PC-3 (cell line): ENCODE measurements around the gene SH3PXD2A. TPM values are rescaled to one million over a fixed set of nuclear protein-coding genes. Genes with fewer than 3 reads are reported as not detected.

Source experiments
- ATAC-seq: fragments of 200-7000 bp; cut with Tn5 transposase; 2 replicates; pipeline ENCODE4 v1.9.1; 2020; ENCODE audit warnings: mild to moderate bottlenecking, moderate library complexity
- BruUV-seq: library from RNA; stranded (reverse); fragments of 400-500 nt; replicated peaks from 2 replicates; lab custom pipeline; 2021; lab: Mats Ljungman, UMichigan
- CTCF ChIA-PET: fragments of 300-600 bp; sonication (Branson Sonifier 250); formaldehyde crosslinking; loops from one replicate; lab custom pipeline; 2022; ENCODE audit warnings: antibody characterized with exemption; lab: Charles Lee
- POLR2A ChIA-PET: fragments of 300-600 bp; sonication (Branson Sonifier 250); formaldehyde crosslinking; loops from one replicate; lab custom pipeline; 2022; ENCODE audit warnings: antibody characterized with exemption; ENCODE audit not compliant: unreplicated experiment; lab: Charles Lee
- DNase-seq: peaks from one replicate; pipeline ENCODE4 v3.0.0-alpha.2; 2015
- H2AFZ ChIP-seq: fragments of 300-600 bp; sonication (generic); 2 replicates; pipeline ENCODE4 v1.6.0; 2016; ENCODE audit warnings: antibody characterized with exemption, low read length
- H3F3A ChIP-seq: fragments of 300-600 bp; sonication (generic); one replicate; pipeline ENCODE4 v1.6.0; 2017; ENCODE audit warnings: antibody characterized with exemption, low read length, control low read depth, mild to moderate bottlenecking; ENCODE audit not compliant: unreplicated experiment
- H3K27ac ChIP-seq: fragments of 300-600 bp; sonication (generic); 2 replicates; pipeline ENCODE4 v1.5.1; 2016; ENCODE audit warnings: mild to moderate bottlenecking, low read length
- H3K27me3 ChIP-seq: fragments of 300-600 bp; sonication (generic); 2 replicates; pipeline ENCODE4 v1.6.1; 2016; ENCODE audit warnings: low read length, mixed read lengths
- H3K36me3 ChIP-seq: fragments of 300-600 bp; sonication (generic); 2 replicates; pipeline ENCODE4 v1.6.1; 2016; ENCODE audit warnings: low read depth, mixed run types, low read length, mixed read lengths
- H3K4me1 ChIP-seq: fragments of 300-600 bp; sonication (generic); 2 replicates; pipeline ENCODE4 v1.5.1; 2016; ENCODE audit warnings: low read length; ENCODE audit not compliant: insufficient read depth
- H3K4me2 ChIP-seq: fragments of 300-600 bp; sonication (generic); 2 replicates; pipeline ENCODE4 v1.6.0; 2016; ENCODE audit warnings: low read length
- H3K4me3 ChIP-seq: fragments of 300-600 bp; sonication (generic); 2 replicates; pipeline ENCODE4 v1.5.1; 2016; ENCODE audit warnings: mild to moderate bottlenecking, low read length, mixed read lengths
- H3K79me2 ChIP-seq: fragments of 300-600 bp; sonication (generic); 2 replicates; pipeline ENCODE4 v1.6.1; 2017; ENCODE audit warnings: low read length, mixed read lengths
- H3K9ac ChIP-seq: fragments of 300-600 bp; sonication (generic); 2 replicates; pipeline ENCODE4 v1.6.0; 2016; ENCODE audit warnings: mild to moderate bottlenecking, low read length
- H3K9me2 ChIP-seq: fragments of 300-600 bp; sonication (generic); replicated peaks from 2 replicates; pipeline ENCODE4 v1.6.1; 2016; ENCODE audit warnings: mixed run types, low read length, mixed read lengths
- H3K9me3 ChIP-seq: fragments of 300-600 bp; sonication (generic); 2 replicates; pipeline ENCODE4 v1.6.1; 2016; ENCODE audit warnings: low read length, mixed read lengths
- H4K20me1 ChIP-seq: fragments of 300-600 bp; sonication (generic); 2 replicates; pipeline ENCODE4 v1.6.1; 2016; ENCODE audit warnings: low read length, mixed read lengths
- CTCF ChIP-seq: fragments of 300-600 bp; sonication (generic); conservative IDR thresholded peaks from 2 replicates; pipeline ENCODE4 v1.5.1; 2017; ENCODE audit warnings: antibody characterized with exemption, low read depth, mild to moderate bottlenecking, low read length
- EZH2 ChIP-seq: fragments of 300-600 bp; sonication (generic); IDR thresholded peaks from one replicate; pipeline ENCODE4 v1.6.1; 2017; ENCODE audit warnings: antibody characterized with exemption, mild to moderate bottlenecking, low read length; ENCODE audit not compliant: unreplicated experiment
- EZH2phosphoT487 ChIP-seq: fragments of 300-600 bp; sonication (generic); IDR thresholded peaks from 2 replicates; pipeline ENCODE4 v1.6.1; 2018; ENCODE audit warnings: mild to moderate bottlenecking, antibody characterized with exemption, low read length, borderline replicate concordance
- intact Hi-C: fragments of 100-400 bp; cut with micrococcal nuclease; formaldehyde crosslinking; loops from 2 replicates; pipeline ENCODE4 v1.9.0; 2023
- total RNA-seq: library from RNA; depleted of rRNA; stranded (reverse); fragments of >200 nt; gene quantifications from 2 replicates; pipeline ENCODE4 v1.2.3, GENCODE V29; 2014

The SH3PXD2A gene
- total RNA-seq, 1 experiment from 2014 or later, result 3.4 TPM

DNA sequence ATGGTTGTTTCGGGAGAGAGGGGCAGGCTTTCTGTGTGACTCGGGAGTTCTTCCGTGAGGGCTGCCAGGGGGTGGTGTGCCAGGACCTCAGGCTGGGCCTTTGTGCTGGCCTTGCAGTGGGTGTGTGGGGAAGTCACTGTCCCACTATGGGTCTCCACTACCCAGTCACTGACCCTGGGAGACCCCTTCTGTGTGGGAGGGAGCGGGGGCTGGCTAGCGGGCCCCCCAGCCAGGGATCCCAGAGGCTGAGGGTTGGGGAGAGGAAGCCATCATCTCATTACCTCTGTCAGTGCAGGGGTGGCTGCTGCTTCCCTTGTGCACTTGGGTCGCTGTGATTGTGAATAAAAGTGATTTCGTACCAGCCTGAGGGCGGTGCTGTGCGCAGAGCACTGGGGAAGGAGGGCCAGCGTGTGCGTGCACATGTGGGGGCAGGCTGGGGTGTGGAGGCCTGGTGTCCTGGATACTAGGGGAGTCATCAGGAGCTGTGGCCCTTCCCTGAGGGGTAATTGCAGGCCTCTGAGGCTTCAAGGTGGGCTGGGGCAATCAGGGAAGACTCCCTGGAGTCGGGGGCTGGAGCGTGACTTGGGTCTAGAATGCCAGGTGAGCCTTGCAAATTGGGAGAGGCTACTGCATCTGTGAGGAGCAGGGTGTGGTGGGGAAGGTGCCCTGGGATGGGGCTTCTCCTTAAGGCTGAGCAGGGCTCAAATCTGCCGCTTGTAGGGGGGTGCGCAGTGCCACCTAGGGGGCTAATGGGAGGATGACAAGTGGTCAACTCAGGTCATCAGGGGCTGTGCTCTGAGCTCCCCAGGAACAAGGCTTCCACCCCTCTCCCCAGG lies 263.0 kb downstream of the SH3PXD2A start:
- no peaks in the 10 kb centered on the region for H3K9me2 ChIP-seq
- no peak overlapping the region for H2AFZ ChIP-seq
- DNase-seq, result peak; percentile 51
- peak; percentile 86 for ATAC-seq
- no peak overlapping the region for H3K4me3 ChIP-seq
- no TSS peak for BruUV-seq
- no peak overlapping the region for H3K27ac ChIP-seq
- H3K9ac ChIP-seq, result no peak overlapping the region
- ChIA-PET CTCF (interaction anchor here (0.6 to 1.5 kb wide), 2 partner anchors 106 to 162 kb away, joined by 3 to 4 read pairs; no protein-coding TSS in a partner anchor), POLR2A (no interaction called here)
- no peaks in the 10 kb centered on the region for H4K20me1 ChIP-seq
- no peaks in the 10 kb centered on the region for H3K36me3 ChIP-seq
- intact Hi-C loops, result loop anchor here (5.0 kb wide), 1 partner anchor 100 kb away; the partner anchor contains the start of gene NEURL1
- no peaks in the 10 kb centered on the region for H3K27me3 ChIP-seq
- TF ChIP-seq CTCF, result peak; percentile 69
- no peak for TF ChIP-seq EZH2
- no peaks in the 10 kb centered on the region for H3K79me2 ChIP-seq
- no peaks in the 10 kb centered on the region for H3F3A ChIP-seq
- no peaks in the 10 kb centered on the region for H3K4me1 ChIP-seq
- H3K9me3 ChIP-seq, result no peaks in the 10 kb centered on the region
- no peak overlapping the region for H3K4me2 ChIP-seq

DNA sequence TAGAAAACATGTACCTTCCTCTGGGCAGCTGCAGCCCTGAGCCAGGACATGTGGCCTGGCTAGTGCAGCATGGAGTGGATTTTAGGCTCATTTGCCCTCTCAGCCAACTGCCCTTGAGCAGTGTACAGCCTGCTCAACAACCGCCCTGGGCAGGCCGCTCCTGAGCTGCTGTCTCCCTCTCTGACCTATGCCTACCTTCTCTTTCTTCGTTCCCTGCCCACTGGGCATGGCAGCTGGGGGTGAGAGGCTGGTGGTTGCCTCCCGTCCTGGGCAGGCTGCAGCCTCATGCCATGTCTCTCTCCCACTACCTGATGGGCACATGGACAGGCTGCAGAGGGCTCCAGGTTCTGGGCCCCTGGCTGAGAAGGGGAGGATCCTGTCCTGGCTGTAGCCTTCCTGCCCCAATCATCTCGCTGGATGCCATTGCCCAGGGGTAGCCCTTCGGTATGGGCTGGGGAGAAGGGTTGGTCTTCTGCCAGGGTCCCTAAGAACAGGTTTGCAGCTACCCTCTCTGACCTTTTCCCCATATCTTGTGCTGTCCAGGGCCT lies 264.6 kb downstream of the SH3PXD2A start:
- ATAC-seq (no peak; the same call in 1 of the 2 replicates), DNase-seq (no peak)
- H4K20me1 ChIP-seq, result no peaks in the 10 kb centered on the region
- ChIA-PET CTCF (no interaction called here), POLR2A (no interaction called here)
- BruUV-seq, result no TSS peak
- H3K27ac ChIP-seq, result no peak overlapping the region
- H3K4me1 ChIP-seq, result no peaks in the 10 kb centered on the region
- no peaks in the 10 kb centered on the region for H3F3A ChIP-seq
- no peak for TF ChIP-seq CTCF
- no peak for TF ChIP-seq EZH2
- no peak for TF ChIP-seq EZH2phosphoT487
- H3K9ac ChIP-seq, result no peak overlapping the region
- no peak overlapping the region for H2AFZ ChIP-seq
- no peak overlapping the region for H3K4me2 ChIP-seq
- no peaks in the 10 kb centered on the region for H3K36me3 ChIP-seq
- H3K9me2 ChIP-seq, result no peaks in the 10 kb centered on the region
- no peaks in the 10 kb centered on the region for H3K79me2 ChIP-seq
- no peaks in the 10 kb centered on the region for H3K27me3 ChIP-seq
- intact Hi-C loops, result loop anchor here (5.0 kb wide), 1 partner anchor 99 kb away; the partner anchor contains the start of gene NEURL1
- H3K9me3 ChIP-seq, result no peaks in the 10 kb centered on the region
- no peak overlapping the region for H3K4me3 ChIP-seq
